Keratinocyte (primary cell): ENCODE results near the gene ADARB2.

Experiments
- CTCF ChIP-seq, 3 experiments: IDR thresholded peaks in 1 of 3; conservative IDR thresholded peaks in 1 of 3; optimal IDR thresholded peaks in 1 of 3; 2 replicates in 2 of 3; 3 replicates in 1 of 3; pipeline versions ENCODE3 to v1.5.1; 2011; ENCODE audit warnings: low read length in 3 of 3, mild to moderate bottlenecking in 3 of 3, moderate library complexity in 2 of 3, control low read depth in 1 of 3, inconsistent platforms in 1 of 3; ENCODE audit not compliant: insufficient read depth in 2 of 3; ENCODE audit errors: extremely low read depth in 1 of 3
- EZH2 ChIP-seq: IDR thresholded peaks from one replicate; pipeline ENCODE4 v1.6.1; 2012; ENCODE audit warnings: inconsistent platforms, mild to moderate bottlenecking, low read length, moderate library complexity

GRCh38 chr10:1180071-1180730 is 557.1 kb downstream of the ADARB2 start:
- no peak for TF ChIP-seq CTCF (optimal IDR thresholded peaks at IDR 0.05 in 1 of 3, IDR thresholded peaks at IDR 0.05 in 1 of 3, conservative IDR thresholded peaks at IDR 0.05 in 1 of 3; ENCODE audit: extremely low read depth in 1 of 3, insufficient read depth in 2 of 3, low read length in 3 of 3)
- TF ChIP-seq EZH2 = no peak
